ENCODE measurements around the gene DDX51. TPM values are rescaled to one million over a fixed set of nuclear protein-coding genes. Genes with fewer than 3 reads are reported as not detected.

Gene DDX51
- total RNA-seq, 1 experiment from 2014 or later = 29.3 TPM

- Histone ChIP-seq H3K9me3 (ENCODE audit: control insufficient read depth, insufficient read depth, low read depth, low read length) (no peaks in the 10 kb centered on the region), H3K4me3 (ENCODE audit: low read depth in 2 of 2, low read length in 2 of 2) (no peak overlapping the region), H3K27ac (ENCODE audit: low read length) (no peak overlapping the region), H3K36me3 (ENCODE audit: control insufficient read depth, insufficient read depth, low read length) (peaks cover 8% of the 10 kb centered on the region), H3K27me3 (ENCODE audit: control insufficient read depth, insufficient read depth, low read length) (no peaks in the 10 kb centered on the region), H3K4me1 (ENCODE audit: control insufficient read depth, insufficient read depth, low read length) (no peaks in the 10 kb centered on the region)
- DNase-seq (ENCODE audit: low read depth, low spot score) (no peak), ATAC-seq (no peak)
- CTCF ChIA-PET = no interaction called here
- BruUV-seq (replicated peaks) = no TSS peak
- intact Hi-C loops (cut with micrococcal nuclease; ENCODE audit: unreplicated experiment) (no loop called here), in situ Hi-C loops (cut with HindIII; ENCODE audit: low pct_unique_long_range_greater_than_20kb, low sequenced_read_pairs) (no loop called here)
- TF ChIP-seq TCF7L2 (IDR thresholded peaks at IDR 0.05; ENCODE audit: low read depth, low read length) (no peak), POLR2AphosphoS5 (IDR thresholded peaks at IDR 0.05; ENCODE audit: low read depth, low read length) (no peak), SIN3A (IDR thresholded peaks at IDR 0.05; ENCODE audit: borderline replicate concordance, insufficient read depth, low read depth, low read length) (no peak), CTCF (IDR thresholded peaks at IDR 0.05) (no peak), REST (IDR thresholded peaks at IDR 0.05; ENCODE audit: insufficient read depth in 1 of 2, low read depth in 2 of 2, low read length in 1 of 2) (no peak)
- POLR2A ChIA-PET = no interaction called here
Observed at GRCh38 chr12:132131229-132131628, 12.9 kb downstream of the DDX51 start.

DNA sequence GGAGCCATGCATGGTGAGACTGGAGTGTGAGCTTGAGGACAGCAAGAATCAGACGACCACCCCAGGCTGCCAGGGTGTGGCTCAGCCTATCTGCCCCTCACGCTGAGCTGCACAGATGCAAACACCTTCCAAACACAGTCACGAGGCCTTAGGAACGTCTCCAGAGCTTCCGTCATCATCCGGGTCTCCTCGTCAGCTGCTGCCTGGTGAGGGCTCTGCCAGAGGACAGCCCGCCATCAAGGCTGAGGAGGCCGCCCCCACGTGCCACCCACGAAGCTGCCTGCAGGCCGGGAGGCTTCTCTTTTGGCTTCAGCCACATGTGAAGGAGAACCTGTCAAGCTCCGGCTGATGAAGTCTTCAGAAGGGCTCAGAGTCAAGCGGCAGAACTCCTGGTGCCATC, 13.4 kb downstream of the DDX51 start:
- TF ChIP-seq TCF7L2 (IDR thresholded peaks at IDR 0.05; ENCODE audit: low read depth, low read length) (no peak), SIN3A (IDR thresholded peaks at IDR 0.05; ENCODE audit: borderline replicate concordance, insufficient read depth, low read depth, low read length) (no peak), CTCF (IDR thresholded peaks at IDR 0.05) (no peak), REST (IDR thresholded peaks at IDR 0.05; ENCODE audit: insufficient read depth in 1 of 2, low read depth in 2 of 2, low read length in 1 of 2) (no peak)
- ChIA-PET CTCF (no interaction called here), POLR2A (no interaction called here)
- Histone ChIP-seq H3K27ac (ENCODE audit: low read length) (no peak overlapping the region), H3K4me1 (ENCODE audit: control insufficient read depth, insufficient read depth, low read length) (no peaks in the 10 kb centered on the region), H3K36me3 (ENCODE audit: control insufficient read depth, insufficient read depth, low read length) (peaks cover 11% of the 10 kb centered on the region), H3K4me3 (ENCODE audit: low read depth in 2 of 2, low read length in 2 of 2) (no peak overlapping the region), H3K9me3 (ENCODE audit: control insufficient read depth, insufficient read depth, low read depth, low read length) (no peaks in the 10 kb centered on the region), H3K27me3 (ENCODE audit: control insufficient read depth, insufficient read depth, low read length) (no peaks in the 10 kb centered on the region)
- in situ Hi-C loops (cut with HindIII; ENCODE audit: low pct_unique_long_range_greater_than_20kb, low sequenced_read_pairs) (no loop called here), intact Hi-C loops (cut with micrococcal nuclease; ENCODE audit: unreplicated experiment) (no loop called here)
- BruUV-seq (replicated peaks) = no TSS peak
- DNase-seq (ENCODE audit: low read depth, low spot score) (no peak), ATAC-seq (no peak)

Data from Panc1 (cell line).